H1 (cell line): ENCODE results near the gene HSPB1. TPM values are rescaled to one million over a fixed set of nuclear protein-coding genes. Genes with fewer than 3 reads are reported as not detected.

Experiments used
- ASH2L ChIP-seq: fragments of 200-600, 300-600 bp; sonication (generic); IDR thresholded peaks from one replicate; pipeline ENCODE4 v1.7.1; 2017; ENCODE audit warnings: low read length
- CBX8 ChIP-seq: fragments of 300-800, 300-1000 bp; sonication (generic); IDR thresholded peaks from 2 replicates; pipeline ENCODE4 v1.7.1; 2016; ENCODE audit warnings: low read depth, low read length, borderline replicate concordance
- CHD2 ChIP-seq: IDR thresholded peaks from 2 replicates; pipeline ENCODE4 v1.6.1; 2012; ENCODE audit warnings: low read length, improper control_type of control experiment
- EGR1 ChIP-seq: IDR thresholded peaks from 2 replicates; pipeline ENCODE4 v1.6.1; 2011; ENCODE audit warnings: low read depth, low read length, borderline replicate concordance
- EZH2 ChIP-seq: fragments of 200-600 bp; sonication (generic); IDR thresholded peaks from 2 replicates; pipeline ENCODE4 v1.7.1; 2012; ENCODE audit warnings: low read depth, mild to moderate bottlenecking, moderate library complexity, low read length, inconsistent platforms; ENCODE audit not compliant: severe bottlenecking
- FOSL1 ChIP-seq: IDR thresholded peaks from 2 replicates; pipeline ENCODE4 v1.6.1; 2011; ENCODE audit warnings: mild to moderate bottlenecking, low read depth, low read length, moderate library complexity; ENCODE audit not compliant: insufficient read depth
- GABPA ChIP-seq: IDR thresholded peaks from 2 replicates; pipeline ENCODE4 v1.6.1; 2011; ENCODE audit warnings: mild to moderate bottlenecking, low read length, moderate library complexity, borderline replicate concordance; ENCODE audit not compliant: insufficient read depth
- HDAC2 ChIP-seq, 2 experiments: fragments of 300-600 bp in 1 of 2; sonication (generic) in 1 of 2; IDR thresholded peaks; 2 replicates each; pipeline ENCODE4 v1.6.1; 2011 to 2012; ENCODE audit warnings: low read depth in 2 of 2, low read length in 2 of 2, mild to moderate bottlenecking in 2 of 2, moderate library complexity in 2 of 2, borderline replicate concordance in 1 of 2, inconsistent platforms in 1 of 2
- JUND ChIP-seq: IDR thresholded peaks from 2 replicates; pipeline ENCODE4 v1.6.1; 2011; ENCODE audit warnings: mild to moderate bottlenecking, improper control_type of control experiment, low read length
- KDM1A ChIP-seq: fragments of 200-600, 300-600 bp; sonication (generic); IDR thresholded peaks from 2 replicates; pipeline ENCODE4 v1.7.1; 2016; ENCODE audit warnings: mild to moderate bottlenecking, low read length, borderline replicate concordance
- KDM4A ChIP-seq: IDR thresholded peaks from one replicate; pipeline ENCODE4 v1.7.1; 2012; ENCODE audit warnings: low read depth, mild to moderate bottlenecking, moderate library complexity, low read length, inconsistent platforms; ENCODE audit not compliant: severe bottlenecking
- KDM5A ChIP-seq: fragments of 200-600 bp; IDR thresholded peaks from 2 replicates; pipeline ENCODE4 v1.7.1; 2012; ENCODE audit warnings: mild to moderate bottlenecking, low read length, inconsistent platforms, mixed read lengths
- MAX ChIP-seq: IDR thresholded peaks from 2 replicates; pipeline ENCODE4 v1.6.1; 2012; ENCODE audit warnings: inconsistent platforms
- RAD21 ChIP-seq, 2 experiments: IDR thresholded peaks in 1 of 2; conservative IDR thresholded peaks in 1 of 2; 2 replicates each; pipeline ENCODE4 v1.6.1; 2011; ENCODE audit warnings: low read depth in 2 of 2, low read length in 2 of 2, improper control_type of control experiment in 1 of 2, inconsistent platforms in 1 of 2, mild to moderate bottlenecking in 1 of 2, moderate library complexity in 1 of 2
- RBBP5 ChIP-seq: IDR thresholded peaks from 2 replicates; pipeline ENCODE4 v1.7.1; 2012; ENCODE audit warnings: low read depth, mild to moderate bottlenecking, inconsistent platforms, low read length, moderate library complexity, borderline replicate concordance
- SP4 ChIP-seq: IDR thresholded peaks from 2 replicates; pipeline ENCODE4 v1.6.1; 2012; ENCODE audit warnings: low read length, inconsistent platforms
- SUZ12 ChIP-seq: fragments of 200-600 bp; sonication (generic); IDR thresholded peaks from 2 replicates; pipeline ENCODE4 v1.6.1; 2012; ENCODE audit warnings: mild to moderate bottlenecking, inconsistent platforms, low read length, moderate library complexity, mixed read lengths
- TBP ChIP-seq: IDR thresholded peaks from 2 replicates; pipeline ENCODE4 v1.6.1; 2011; ENCODE audit warnings: low read depth, low read length, improper control_type of control experiment
- TCF12 ChIP-seq: IDR thresholded peaks from 2 replicates; pipeline ENCODE4 v1.6.1; 2011; ENCODE audit warnings: low read depth, mild to moderate bottlenecking, low read length
- TEAD4 ChIP-seq: IDR thresholded peaks from 2 replicates; pipeline ENCODE4 v1.6.1; 2012; ENCODE audit warnings: low read depth, low read length, inconsistent platforms, mixed read lengths
- USF2 ChIP-seq: IDR thresholded peaks from 2 replicates; pipeline ENCODE4 v1.6.1; 2011; ENCODE audit warnings: low read length, improper control_type of control experiment
- polyA plus RNA-seq, 7 experiments: library from polyadenylated mRNA; depleted of rRNA in 3 of 7; stranded (reverse) in 5 of 7; unstranded in 2 of 7; fragments of >200 nt in 5 of 7; fragments of 200-250 nt in 2 of 7; gene quantifications; 1 replicate in 5 of 7; 2 replicates in 1 of 7; 4 replicates in 1 of 7; pipeline versions ENCODE4 v1.2.1 to v1.2.3, GENCODE V29; 2011 to 2013; ENCODE audit warnings: missing spikeins in 2 of 7, mixed read lengths in 2 of 7
- total RNA-seq: library from RNA; stranded (reverse); fragmentation: NEBNext Ultra II Directional; extraction: Animal tissue kit (Norgen Biotek cat#: 25700); gene quantifications from 2 replicates; pipeline ENCODE4 v1.2.1, GENCODE V29; 2021
- TF ChIP-seq, protein P1 (sequence below): IDR thresholded peaks from 2 replicates; pipeline ENCODE4 v1.6.1; 2012; ENCODE audit warnings: inconsistent platforms

The HSPB1 gene
- total and polyA plus RNA-seq, 2 of the 8 experiments (the other 6 are each of a cell fraction or from before 2014, with no cell fraction given): 165 to 254 TPM

DNA sequence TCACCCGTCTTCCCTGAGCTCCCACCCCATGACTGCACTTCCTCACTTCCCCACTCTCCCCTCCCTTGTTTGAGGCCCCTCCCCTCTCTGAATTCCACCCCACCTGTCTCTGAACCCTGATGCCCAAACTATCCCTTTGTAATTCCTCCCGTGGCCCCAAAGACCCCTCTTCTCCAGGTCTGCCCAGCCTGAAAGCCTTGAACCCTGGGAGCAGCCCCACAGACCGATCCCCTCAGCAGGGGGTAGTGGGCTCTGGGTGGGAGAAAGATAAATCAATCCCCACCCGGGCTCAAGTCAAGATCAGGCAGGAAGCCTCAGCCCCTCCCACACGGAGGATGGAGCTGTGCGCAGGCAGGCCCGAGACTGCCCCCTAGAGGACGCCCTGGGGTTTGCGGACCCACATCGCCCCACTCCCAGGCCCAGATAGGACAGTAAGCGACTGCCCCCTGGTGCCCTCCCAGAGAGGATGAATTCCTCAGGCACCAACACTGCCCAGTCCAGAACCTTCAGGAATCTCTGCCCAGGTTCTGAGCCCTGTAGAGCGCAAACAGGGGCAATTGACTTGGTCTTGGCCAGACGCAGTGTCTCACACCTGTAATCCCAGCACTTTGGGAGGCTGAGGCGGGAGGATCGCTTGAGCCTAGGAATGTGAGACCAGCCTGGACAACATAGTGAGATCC, 11.7 kb downstream of the HSPB1 start (continued):
- TF ChIP-seq EGR1 (no peak), SP4 (no peak), CHD2 (peak; percentile 45; the same call in 1 of the 2 replicates), MAX (peak; percentile 30; the same call in 1 of the 2 replicates), ASH2L (peak; percentile 61), USF2 (no peak), JUND (peak; percentile 67; the same call in 1 of the 2 replicates), TEAD4 (peak; percentile 90), TCF12 (peak; percentile 22; the same call in 1 of the 2 replicates), KDM1A (peak; percentile 95), RBBP5 (0 out of 2 replicates have a peak, but pooled peaks have one; percentile 60), RAD21 (IDR thresholded peaks at IDR 0.05 in 1 of 2, conservative IDR thresholded peaks at IDR 0.05 in 1 of 2; ENCODE audit: low read depth in 2 of 2, low read length in 2 of 2) (peak; percentile 99 to 100), FOSL1 (no peak), EZH2 (no peak), KDM4A (peak; percentile 32), CBX8 (no peak), GABPA (0 out of 2 replicates have a peak, but pooled peaks have one; percentile 2), SUZ12 (no peak), HDAC2 (IDR thresholded peaks at IDR 0.05; ENCODE audit: borderline replicate concordance in 1 of 2, low read depth in 2 of 2, low read length in 2 of 2) (peak in 1 of 2 experiments; percentile 89; a peak in 1 of 4 replicates), KDM5A (no peak), TBP (no peak)
- TF ChIP-seq, protein P1, sequence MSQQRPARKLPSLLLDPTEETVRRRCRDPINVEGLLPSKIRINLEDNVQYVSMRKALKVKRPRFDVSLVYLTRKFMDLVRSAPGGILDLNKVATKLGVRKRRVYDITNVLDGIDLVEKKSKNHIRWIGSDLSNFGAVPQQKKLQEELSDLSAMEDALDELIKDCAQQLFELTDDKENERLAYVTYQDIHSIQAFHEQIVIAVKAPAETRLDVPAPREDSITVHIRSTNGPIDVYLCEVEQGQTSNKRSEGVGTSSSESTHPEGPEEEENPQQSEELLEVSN: no peak
